Progenitor cell of endocrine pancreas (in vitro differentiated cells): ENCODE data around the gene PTPN14. TPM values are rescaled to one million over a fixed set of nuclear protein-coding genes. Genes with fewer than 3 reads are reported as not detected.

ENCODE experiments used
- DNase-seq: peaks from one replicate; pipeline ENCODE4 v3.0.0; 2021; ENCODE audit warnings: low spot score; ENCODE audit not compliant: unreplicated experiment
- H3K27ac Mint-ChIP-seq: 2 replicates; pipeline ENCODE4 v1.8.0; 2021; ENCODE audit warnings: mild to moderate bottlenecking, moderate library complexity, mixed read lengths
- H3K27me3 Mint-ChIP-seq: 2 replicates; pipeline ENCODE4 v1.8.0; 2021; ENCODE audit warnings: mixed read lengths
- H3K36me3 Mint-ChIP-seq: 2 replicates; pipeline ENCODE4 v1.8.0; 2022; ENCODE audit warnings: mixed read lengths; ENCODE audit not compliant: insufficient read depth
- H3K4me1 Mint-ChIP-seq: 2 replicates; pipeline ENCODE4 v1.8.0; 2021; ENCODE audit warnings: low read depth, mixed read lengths
- H3K4me3 Mint-ChIP-seq: 2 replicates; pipeline ENCODE4 v1.8.0; 2021; ENCODE audit warnings: low read depth, mild to moderate bottlenecking, moderate library complexity, mixed read lengths
- H3K9me3 Mint-ChIP-seq: 2 replicates; pipeline ENCODE4 v1.8.0; 2021; ENCODE audit warnings: low read depth, mixed read lengths
- CTCF ChIP-seq: fragments of 200-600 bp; sonication (generic); IDR thresholded peaks from one replicate; pipeline ENCODE4 v1.5.0; 2021; ENCODE audit warnings: antibody characterized with exemption, mild to moderate bottlenecking; ENCODE audit not compliant: unreplicated experiment
- total RNA-seq: library from RNA; stranded (reverse); gene quantifications from 2 replicates; pipeline ENCODE4 v1.2.1, GENCODE V29; 2021

Gene PTPN14
- total RNA-seq, 1 donor from 2014 or later, result 37.0 TPM

GRCh38 chr1:214444182-214444939 is 107.0 kb downstream of the PTPN14 start:
- peaks cover 59% of the 10 kb centered on the region for H3K4me1 Mint-ChIP-seq
- no peaks in the 10 kb centered on the region for H3K27me3 Mint-ChIP-seq
- DNase-seq, result no peak
- no peaks in the 10 kb centered on the region for H3K9me3 Mint-ChIP-seq
- no peak for TF ChIP-seq CTCF
- peak overlapping the region; percentile 33 for H3K27ac Mint-ChIP-seq
- no peak overlapping the region for H3K4me3 Mint-ChIP-seq
- peaks cover 11% of the 10 kb centered on the region for H3K36me3 Mint-ChIP-seq

GRCh38 chr1:214441119-214441518 is 110.3 kb downstream of the PTPN14 start:
- H3K4me3 Mint-ChIP-seq, result no peak overlapping the region
- peaks cover 56% of the 10 kb centered on the region for H3K4me1 Mint-ChIP-seq
- H3K27me3 Mint-ChIP-seq, result no peaks in the 10 kb centered on the region
- H3K9me3 Mint-ChIP-seq, result no peaks in the 10 kb centered on the region
- H3K36me3 Mint-ChIP-seq, result peaks cover 6% of the 10 kb centered on the region
- H3K27ac Mint-ChIP-seq, result peak overlapping the region; percentile 87
- no peak for TF ChIP-seq CTCF
- DNase-seq, result no peak

- H3K36me3 Mint-ChIP-seq, result peaks cover 7% of the 10 kb centered on the region
- no peak for TF ChIP-seq CTCF
- no peak overlapping the region for H3K4me3 Mint-ChIP-seq
- H3K4me1 Mint-ChIP-seq, result peaks cover 51% of the 10 kb centered on the region
- no peak for DNase-seq
- no peaks in the 10 kb centered on the region for H3K27me3 Mint-ChIP-seq
- H3K9me3 Mint-ChIP-seq, result peaks cover 4% of the 10 kb centered on the region
- peak overlapping the region; percentile 87 for H3K27ac Mint-ChIP-seq
These were observed 111.0 kb downstream of the PTPN14 start for GRCh38 chr1:214440219-214440965.

- Mint-ChIP-seq H3K27me3 (no peaks in the 10 kb centered on the region), H3K4me1 (peaks cover 45% of the 10 kb centered on the region), H3K4me3 (no peak overlapping the region), H3K27ac (peak overlapping the region; percentile 87), H3K36me3 (peaks cover 7% of the 10 kb centered on the region), H3K9me3 (peaks cover 4% of the 10 kb centered on the region)
- no peak for TF ChIP-seq CTCF
- DNase-seq, result no peak
These were observed 111.9 kb downstream of the PTPN14 start for GRCh38 chr1:214439352-214440119.

GRCh38 chr1:214438530-214438929 is 112.9 kb downstream of the PTPN14 start:
- Mint-ChIP-seq H3K27ac (peak overlapping the region; percentile 63), H3K9me3 (peaks cover 4% of the 10 kb centered on the region), H3K36me3 (peaks cover 7% of the 10 kb centered on the region), H3K4me1 (peaks cover 41% of the 10 kb centered on the region), H3K27me3 (no peaks in the 10 kb centered on the region), H3K4me3 (no peak overlapping the region)
- no peak for DNase-seq
- TF ChIP-seq CTCF, result no peak
